ENCODE data around the gene ZNF691.
"Not testable (repeated sequence)": the region's sequence is repeated elsewhere in the genome, so short reads cannot be mapped to it uniquely, and the experiment has no call there.

Gene ZNF691

GRCh38 chr1:42889264-42889663 lies 42.9 kb downstream of the ZNF691 start:
- Histone ChIP-seq H3K9ac (ENCODE audit: low read length) (no peak overlapping the region), H3K4me1 (ENCODE audit: control insufficient read depth, insufficient read depth, low read length) (no peaks in the 10 kb centered on the region)

GRCh38 chr1:42891465-42892138 lies 45.2 kb downstream of the ZNF691 start:
- no peaks in the 10 kb centered on the region for H3K36me3 ChIP-seq (ENCODE audit: control insufficient read depth, insufficient read depth, low read length, severe bottlenecking)
- no peaks in the 10 kb centered on the region for H3K4me1 ChIP-seq (ENCODE audit: control insufficient read depth, insufficient read depth, low read length)
- no peak overlapping the region for H3K4me3 ChIP-seq (ENCODE audit: low read length)
- no peak for DNase-seq (ENCODE audit: low read depth)
- H3K27me3 ChIP-seq (replicated peaks; ENCODE audit: control insufficient read depth, insufficient read depth, low read length): peaks cover 8% of the 10 kb centered on the region
- H3K9me3 ChIP-seq (ENCODE audit: control insufficient read depth, low read length): no peaks in the 10 kb centered on the region
- H3K9ac ChIP-seq (ENCODE audit: low read length): no peak overlapping the region

More at GRCh38 chr1:42889264-42889663, 42.9 kb downstream of the ZNF691 start:
- H3K27me3 ChIP-seq (replicated peaks; ENCODE audit: control insufficient read depth, insufficient read depth, low read length): peaks cover 14% of the 10 kb centered on the region
- no peak overlapping the region for H3K4me3 ChIP-seq (ENCODE audit: low read length)
- H3K36me3 ChIP-seq (ENCODE audit: control insufficient read depth, insufficient read depth, low read length, severe bottlenecking): no peaks in the 10 kb centered on the region
- DNase-seq (ENCODE audit: low read depth): no peak
- H3K9me3 ChIP-seq (ENCODE audit: control insufficient read depth, low read length): no peaks in the 10 kb centered on the region

DNA sequence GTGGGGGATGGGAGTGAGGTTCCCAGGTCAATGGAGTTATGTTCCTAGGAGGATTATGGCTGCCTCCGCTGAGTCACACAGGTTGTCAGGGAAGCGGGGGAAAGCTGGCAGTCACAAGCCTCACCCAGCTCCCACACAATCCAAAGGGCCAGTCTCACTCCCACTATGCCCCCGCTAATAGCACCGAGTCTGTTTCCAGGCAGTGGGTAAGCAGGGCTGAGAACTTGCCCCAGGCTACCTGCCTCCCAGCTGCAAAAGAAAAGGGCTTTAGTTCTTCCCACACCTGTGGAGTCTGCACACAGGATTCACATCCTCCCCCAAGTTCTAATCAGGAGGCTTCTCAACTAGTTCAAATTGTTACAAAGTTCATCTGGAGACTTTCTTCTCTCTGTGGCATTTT lies 53.5 kb downstream of the ZNF691 start:
- not testable (repeated sequence) for H3K9ac ChIP-seq (ENCODE audit: low read length); H3K27me3 ChIP-seq (replicated peaks; ENCODE audit: control insufficient read depth, insufficient read depth, low read length); H3K36me3 ChIP-seq (ENCODE audit: control insufficient read depth, insufficient read depth, low read length, severe bottlenecking); DNase-seq (ENCODE audit: low read depth); H3K4me3 ChIP-seq (ENCODE audit: low read length); H3K4me1 ChIP-seq (ENCODE audit: control insufficient read depth, insufficient read depth, low read length)
- H3K9me3 ChIP-seq (ENCODE audit: control insufficient read depth, low read length): peaks cover 16% of the 10 kb centered on the region
